ENCODE data around the gene PRICKLE2. TPM values are rescaled to one million over a fixed set of nuclear protein-coding genes. Genes with fewer than 3 reads are reported as not detected.

PRICKLE2 gene
- total and polyA plus RNA-seq, 2 donors = 1.0 to 1.2 TPM

DNA sequence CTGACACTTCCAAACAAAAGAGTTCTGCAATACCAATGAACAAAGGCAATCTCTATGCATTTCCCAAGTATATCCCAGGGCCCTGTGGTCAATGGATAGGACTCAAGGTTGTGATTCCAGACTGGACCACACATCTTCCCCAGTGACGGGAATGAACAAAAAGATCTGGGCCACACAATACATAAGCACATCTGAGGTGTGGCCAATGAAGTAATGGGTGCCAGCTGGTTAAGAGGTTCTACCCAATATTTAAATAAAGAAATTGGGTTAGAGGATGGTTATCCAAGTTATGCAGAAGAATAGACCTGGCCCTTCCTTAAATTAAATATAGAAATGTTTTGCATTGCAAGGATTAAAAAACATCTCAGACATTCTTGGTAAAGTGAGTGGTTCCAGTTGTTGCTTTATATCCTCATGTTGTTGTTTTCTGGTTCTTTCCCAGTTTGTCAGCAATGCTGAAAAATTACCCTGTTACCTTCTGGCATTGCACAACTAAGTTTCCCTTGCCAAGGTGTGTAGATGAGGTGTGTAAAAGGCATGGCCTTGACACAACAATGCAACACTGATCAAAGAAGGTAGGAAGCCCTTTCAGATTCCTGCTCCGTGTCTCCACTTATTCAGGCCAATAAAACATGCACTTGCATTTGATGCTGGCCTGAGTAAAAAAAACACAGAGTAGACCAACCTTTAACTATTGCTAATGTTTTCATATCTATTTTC, 86.5 kb downstream of the PRICKLE2 start:
- no peaks in the 10 kb centered on the region for H3K36me3 ChIP-seq (ENCODE audit: control insufficient read depth in 2 of 2, insufficient read depth in 2 of 2, low read length in 1 of 2)
- no peaks in the 10 kb centered on the region for H3K4me1 ChIP-seq (ENCODE audit: control insufficient read depth in 2 of 2, insufficient read depth in 2 of 2, low read length in 2 of 2)
- DNase-seq (ENCODE audit: low read depth in 6 of 9, low spot score in 9 of 9) = no peak
- H3K27ac ChIP-seq (ENCODE audit: low read depth in 1 of 2, low read length in 1 of 2) = no peak overlapping the region
- no peak overlapping the region for H3K4me3 ChIP-seq (ENCODE audit: low read length in 2 of 2)
- no peaks in the 10 kb centered on the region for H3K9me3 ChIP-seq (ENCODE audit: control insufficient read depth in 2 of 2, insufficient read depth in 1 of 2, low read length in 1 of 2)
- WGBS = 92% methylated on average over 2 of the region's 2 CpGs
- no peaks in the 10 kb centered on the region for H3K27me3 ChIP-seq (ENCODE audit: control insufficient read depth in 2 of 2, insufficient read depth in 1 of 2, low read length in 1 of 2)

DNA sequence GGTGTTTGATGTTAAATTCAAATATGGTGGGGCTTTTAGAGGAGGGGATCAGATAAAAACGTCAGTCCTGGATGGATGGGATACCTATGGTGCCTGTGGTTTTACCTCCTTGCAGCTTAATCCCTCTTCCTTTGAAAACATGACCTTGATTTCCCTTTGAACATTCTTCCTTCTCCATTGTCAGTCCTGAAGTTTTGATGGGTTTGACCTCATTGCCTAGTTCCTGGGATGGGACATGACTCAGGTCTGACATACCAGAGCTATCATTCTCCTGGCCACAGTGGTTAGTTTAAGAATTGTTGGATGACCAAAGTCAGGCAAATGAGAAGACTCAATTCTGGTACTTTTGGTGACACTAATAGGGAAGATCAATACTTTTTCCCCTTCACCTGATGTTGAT, 87.2 kb downstream of the PRICKLE2 start:
- no peaks in the 10 kb centered on the region for H3K9me3 ChIP-seq (ENCODE audit: control insufficient read depth in 2 of 2, insufficient read depth in 1 of 2, low read length in 1 of 2)
- H3K4me1 ChIP-seq (ENCODE audit: control insufficient read depth in 2 of 2, insufficient read depth in 2 of 2, low read length in 2 of 2) = no peaks in the 10 kb centered on the region
- no peak overlapping the region for H3K4me3 ChIP-seq (ENCODE audit: low read length in 2 of 2)
- no peak for DNase-seq (ENCODE audit: low read depth in 6 of 9, low spot score in 9 of 9)
- no peak overlapping the region for H3K27ac ChIP-seq (ENCODE audit: low read depth in 1 of 2, low read length in 1 of 2)
- WGBS = 72% methylated on average over 1 of the region's 1 CpG
- no peaks in the 10 kb centered on the region for H3K27me3 ChIP-seq (ENCODE audit: control insufficient read depth in 2 of 2, insufficient read depth in 1 of 2, low read length in 1 of 2)
- H3K36me3 ChIP-seq (ENCODE audit: control insufficient read depth in 2 of 2, insufficient read depth in 2 of 2, low read length in 1 of 2) = no peaks in the 10 kb centered on the region

DNA sequence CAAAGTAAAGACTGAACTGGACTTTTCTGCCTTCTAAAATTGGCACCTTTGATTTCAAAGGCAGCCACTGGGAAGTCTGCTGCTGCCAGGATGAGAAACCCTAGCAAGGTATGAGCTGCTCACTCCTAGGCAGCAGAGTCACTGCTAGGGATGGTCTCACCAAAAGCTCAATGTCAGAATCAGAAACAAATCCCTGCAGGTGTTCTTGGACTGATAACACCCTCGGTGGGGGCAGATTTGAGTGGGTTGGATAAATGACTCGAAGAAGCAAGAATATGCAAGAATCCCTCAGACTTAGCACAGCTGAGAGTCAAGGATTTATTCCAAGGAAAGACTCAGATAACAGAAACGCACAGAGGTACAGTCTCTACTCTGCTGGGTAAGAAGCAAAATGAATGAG, 90.4 kb downstream of the PRICKLE2 start:
- DNase-seq (ENCODE audit: low read depth in 6 of 9, low spot score in 9 of 9) = no peak
- no peaks in the 10 kb centered on the region for H3K27me3 ChIP-seq (ENCODE audit: control insufficient read depth in 2 of 2, insufficient read depth in 1 of 2, low read length in 1 of 2)
- H3K4me1 ChIP-seq (ENCODE audit: control insufficient read depth in 2 of 2, insufficient read depth in 2 of 2, low read length in 2 of 2) = no peaks in the 10 kb centered on the region
- no peaks in the 10 kb centered on the region for H3K9me3 ChIP-seq (ENCODE audit: control insufficient read depth in 2 of 2, insufficient read depth in 1 of 2, low read length in 1 of 2)
- no peak overlapping the region for H3K27ac ChIP-seq (ENCODE audit: low read depth in 1 of 2, low read length in 1 of 2)
- no peaks in the 10 kb centered on the region for H3K36me3 ChIP-seq (ENCODE audit: control insufficient read depth in 2 of 2, insufficient read depth in 2 of 2, low read length in 1 of 2)
- no peak overlapping the region for H3K4me3 ChIP-seq (ENCODE audit: low read length in 2 of 2)
- 84% methylated on average over 3 of the region's 3 CpGs for whole genome bisulfite sequencing

DNA sequence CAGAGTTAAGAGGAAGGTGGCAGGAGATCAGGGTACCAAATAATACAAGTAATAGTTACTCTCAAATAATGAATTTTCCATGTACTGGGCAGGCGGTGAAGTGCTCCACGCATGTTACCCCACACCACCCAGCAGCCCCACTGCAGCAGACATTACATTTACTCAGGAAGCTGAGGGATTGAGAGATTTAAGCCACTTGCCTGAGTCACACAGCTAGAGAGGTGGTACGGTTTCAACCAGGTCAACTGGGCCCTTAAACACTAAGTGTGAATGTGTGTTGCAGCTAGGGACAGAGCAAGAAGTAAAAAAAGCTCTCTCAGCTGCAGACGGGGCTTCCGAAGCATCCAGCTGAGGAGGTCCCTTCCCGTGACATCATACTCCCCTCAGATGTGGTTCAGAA, 91.3 kb downstream of the PRICKLE2 start:
- no peak overlapping the region for H3K4me3 ChIP-seq (ENCODE audit: low read length in 2 of 2)
- H3K9me3 ChIP-seq (ENCODE audit: control insufficient read depth in 2 of 2, insufficient read depth in 1 of 2, low read length in 1 of 2) = no peaks in the 10 kb centered on the region
- WGBS = 94% methylated on average over 6 of the region's 6 CpGs
- no peaks in the 10 kb centered on the region for H3K4me1 ChIP-seq (ENCODE audit: control insufficient read depth in 2 of 2, insufficient read depth in 2 of 2, low read length in 2 of 2)
- H3K27me3 ChIP-seq (ENCODE audit: control insufficient read depth in 2 of 2, insufficient read depth in 1 of 2, low read length in 1 of 2) = no peaks in the 10 kb centered on the region
- no peak overlapping the region for H3K27ac ChIP-seq (ENCODE audit: low read depth in 1 of 2, low read length in 1 of 2)
- H3K36me3 ChIP-seq (ENCODE audit: control insufficient read depth in 2 of 2, insufficient read depth in 2 of 2, low read length in 1 of 2) = no peaks in the 10 kb centered on the region
- DNase-seq (ENCODE audit: low read depth in 6 of 9, low spot score in 9 of 9) = no peak

DNA sequence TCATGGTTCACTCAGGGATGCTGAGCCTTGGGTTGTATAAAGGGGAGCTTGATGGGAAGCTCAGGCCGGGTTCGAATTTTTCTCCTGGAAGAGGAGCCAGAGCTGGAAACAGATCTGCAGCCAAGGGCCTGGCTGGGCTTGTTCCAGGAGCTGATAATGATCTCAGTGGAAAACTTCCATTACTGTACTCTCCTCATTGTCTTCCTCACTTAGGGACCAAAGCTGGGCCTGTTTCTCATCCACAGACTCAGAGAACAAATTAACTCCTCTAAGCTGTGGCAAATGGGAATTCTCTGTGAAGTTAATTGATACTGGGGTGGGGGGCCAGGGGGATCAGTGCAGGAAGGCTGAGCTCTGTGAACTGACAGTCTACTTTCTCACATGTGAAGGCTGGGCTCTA, 92.0 kb downstream of the PRICKLE2 start:
- no peak overlapping the region for H3K27ac ChIP-seq (ENCODE audit: low read depth in 1 of 2, low read length in 1 of 2)
- no peak for DNase-seq (ENCODE audit: low read depth in 6 of 9, low spot score in 9 of 9)
- H3K9me3 ChIP-seq (ENCODE audit: control insufficient read depth in 2 of 2, insufficient read depth in 1 of 2, low read length in 1 of 2) = no peaks in the 10 kb centered on the region
- no peak overlapping the region for H3K4me3 ChIP-seq (ENCODE audit: low read length in 2 of 2)
- no peaks in the 10 kb centered on the region for H3K27me3 ChIP-seq (ENCODE audit: control insufficient read depth in 2 of 2, insufficient read depth in 1 of 2, low read length in 1 of 2)
- no peaks in the 10 kb centered on the region for H3K36me3 ChIP-seq (ENCODE audit: control insufficient read depth in 2 of 2, insufficient read depth in 2 of 2, low read length in 1 of 2)
- H3K4me1 ChIP-seq (ENCODE audit: control insufficient read depth in 2 of 2, insufficient read depth in 2 of 2, low read length in 2 of 2) = no peaks in the 10 kb centered on the region
- WGBS = 85% methylated on average over 2 of the region's 2 CpGs

DNA sequence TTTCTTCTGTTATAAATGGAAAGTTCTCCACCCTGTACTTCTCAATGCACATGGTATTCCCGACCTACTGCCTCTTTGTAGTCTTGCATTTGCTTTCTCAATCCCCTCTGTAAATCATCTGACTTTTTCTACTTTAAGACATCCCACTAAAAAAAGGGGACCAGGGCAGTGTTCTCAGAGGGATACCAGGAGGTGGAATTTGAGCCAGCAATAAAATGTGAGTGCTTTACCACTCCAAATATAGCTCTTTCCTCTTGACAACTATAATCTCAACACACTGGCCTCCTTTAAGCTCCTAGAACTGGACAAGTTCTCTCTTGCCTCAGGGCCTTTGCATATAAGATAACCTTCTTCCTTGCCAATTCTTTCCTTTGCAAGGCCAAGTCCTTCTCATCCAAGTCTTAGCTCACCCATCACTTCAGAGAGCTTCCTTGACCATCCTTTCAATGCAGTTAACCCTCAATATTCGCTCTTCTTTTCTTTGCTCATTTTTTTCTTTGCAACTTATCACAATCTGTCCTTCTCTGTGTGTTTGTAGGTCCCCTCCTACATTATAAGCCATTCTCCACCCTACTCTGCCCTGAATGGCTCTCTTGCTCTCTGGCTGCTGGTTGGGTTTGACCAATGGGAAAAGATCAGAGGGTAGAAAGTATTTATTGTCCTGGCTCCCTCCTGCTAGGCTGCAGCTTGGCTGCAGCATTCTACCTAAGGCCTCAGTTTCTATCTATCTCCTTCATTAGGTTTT, 93.4 kb downstream of the PRICKLE2 start:
- Histone ChIP-seq H3K4me3 (ENCODE audit: low read length in 2 of 2) (no peak overlapping the region), H3K4me1 (ENCODE audit: control insufficient read depth in 2 of 2, insufficient read depth in 2 of 2, low read length in 2 of 2) (no peaks in the 10 kb centered on the region), H3K36me3 (ENCODE audit: control insufficient read depth in 2 of 2, insufficient read depth in 2 of 2, low read length in 1 of 2) (no peaks in the 10 kb centered on the region), H3K9me3 (ENCODE audit: control insufficient read depth in 2 of 2, insufficient read depth in 1 of 2, low read length in 1 of 2) (no peaks in the 10 kb centered on the region), H3K27me3 (ENCODE audit: control insufficient read depth in 2 of 2, insufficient read depth in 1 of 2, low read length in 1 of 2) (no peaks in the 10 kb centered on the region), H3K27ac (ENCODE audit: low read depth in 1 of 2, low read length in 1 of 2) (no peak overlapping the region)
- 87% methylated on average over 2 of the region's 2 CpGs for WGBS
- no peak for DNase-seq (ENCODE audit: low read depth in 6 of 9, low spot score in 9 of 9)

DNA sequence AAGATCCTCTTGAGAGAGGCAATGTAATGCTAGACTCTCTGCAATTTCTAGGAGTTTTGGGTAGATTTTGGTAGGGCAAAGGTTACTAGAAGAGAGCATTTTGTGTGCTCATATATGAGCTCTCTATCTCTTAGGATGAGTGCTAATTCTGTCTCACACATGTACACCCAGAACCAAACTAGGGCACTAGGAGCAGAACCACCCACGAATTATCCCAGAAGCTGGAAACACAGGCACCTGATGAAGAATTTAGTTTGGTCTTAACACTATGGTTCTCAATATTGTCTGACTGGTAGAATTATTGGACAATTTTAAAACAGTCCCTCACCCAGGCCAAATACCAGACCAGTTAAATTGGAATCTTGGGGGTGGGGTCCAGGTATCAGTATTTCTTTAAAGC, 94.8 kb downstream of the PRICKLE2 start:
- DNase-seq (ENCODE audit: low read depth in 6 of 9, low spot score in 9 of 9) = no peak
- no peak overlapping the region for H3K4me3 ChIP-seq (ENCODE audit: low read length in 2 of 2)
- no peaks in the 10 kb centered on the region for H3K9me3 ChIP-seq (ENCODE audit: control insufficient read depth in 2 of 2, insufficient read depth in 1 of 2, low read length in 1 of 2)
- WGBS = 89% methylated on average over 1 of the region's 1 CpG
- no peaks in the 10 kb centered on the region for H3K4me1 ChIP-seq (ENCODE audit: control insufficient read depth in 2 of 2, insufficient read depth in 2 of 2, low read length in 2 of 2)
- no peaks in the 10 kb centered on the region for H3K27me3 ChIP-seq (ENCODE audit: control insufficient read depth in 2 of 2, insufficient read depth in 1 of 2, low read length in 1 of 2)
- H3K36me3 ChIP-seq (ENCODE audit: control insufficient read depth in 2 of 2, insufficient read depth in 2 of 2, low read length in 1 of 2) = no peaks in the 10 kb centered on the region
- H3K27ac ChIP-seq (ENCODE audit: low read depth in 1 of 2, low read length in 1 of 2) = no peak overlapping the region

DNA sequence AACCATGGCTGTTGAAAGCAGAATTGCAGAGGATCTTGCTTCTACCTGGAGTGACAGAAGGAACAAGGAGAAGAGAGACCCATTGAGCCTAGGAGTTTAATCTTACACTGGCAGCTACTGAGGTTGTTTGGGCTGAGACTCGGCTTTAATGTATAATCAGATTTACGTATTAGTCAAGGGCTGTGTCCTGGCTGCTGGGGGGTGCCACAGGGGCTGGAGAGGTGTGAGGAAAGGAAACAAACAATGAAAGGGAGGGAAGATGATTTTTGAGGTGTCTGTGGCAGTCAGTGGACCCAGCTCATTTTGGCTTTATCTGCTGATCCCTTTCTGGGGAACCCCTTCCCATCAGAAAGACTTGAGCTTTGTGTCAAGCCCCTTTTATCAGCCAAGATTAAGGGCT, 95.7 kb downstream of the PRICKLE2 start:
- no peaks in the 10 kb centered on the region for H3K27me3 ChIP-seq (ENCODE audit: control insufficient read depth in 2 of 2, insufficient read depth in 1 of 2, low read length in 1 of 2)
- no peak overlapping the region for H3K4me3 ChIP-seq (ENCODE audit: low read length in 2 of 2)
- 93% methylated on average over 2 of the region's 2 CpGs for WGBS
- no peaks in the 10 kb centered on the region for H3K36me3 ChIP-seq (ENCODE audit: control insufficient read depth in 2 of 2, insufficient read depth in 2 of 2, low read length in 1 of 2)
- H3K4me1 ChIP-seq (ENCODE audit: control insufficient read depth in 2 of 2, insufficient read depth in 2 of 2, low read length in 2 of 2) = no peaks in the 10 kb centered on the region
- no peaks in the 10 kb centered on the region for H3K9me3 ChIP-seq (ENCODE audit: control insufficient read depth in 2 of 2, insufficient read depth in 1 of 2, low read length in 1 of 2)
- no peak for DNase-seq (ENCODE audit: low read depth in 6 of 9, low spot score in 9 of 9)
- H3K27ac ChIP-seq (ENCODE audit: low read depth in 1 of 2, low read length in 1 of 2) = no peak overlapping the region

DNA sequence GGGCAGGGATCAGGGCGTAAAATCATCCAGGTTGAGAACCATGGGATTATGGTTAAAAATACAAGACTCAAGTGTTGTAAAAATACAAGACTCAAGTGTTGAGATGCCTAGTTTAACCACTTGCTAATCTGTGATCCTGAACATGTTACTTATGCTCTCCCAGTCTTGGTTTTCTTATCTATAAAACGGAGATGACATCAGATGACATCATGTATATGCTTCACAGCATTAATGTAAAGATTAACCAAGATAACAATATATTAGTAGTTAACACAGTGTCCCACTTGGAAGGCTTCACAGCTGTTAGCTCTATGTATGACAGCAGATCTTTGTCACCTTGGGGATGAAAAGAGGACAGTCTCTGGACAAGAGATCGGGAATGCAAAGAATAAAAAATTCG, 96.2 kb downstream of the PRICKLE2 start:
- H3K36me3 ChIP-seq (ENCODE audit: control insufficient read depth in 2 of 2, insufficient read depth in 2 of 2, low read length in 1 of 2) = no peaks in the 10 kb centered on the region
- no peak for DNase-seq (ENCODE audit: low read depth in 6 of 9, low spot score in 9 of 9)
- no peak overlapping the region for H3K4me3 ChIP-seq (ENCODE audit: low read length in 2 of 2)
- no peaks in the 10 kb centered on the region for H3K4me1 ChIP-seq (ENCODE audit: control insufficient read depth in 2 of 2, insufficient read depth in 2 of 2, low read length in 2 of 2)
- no peaks in the 10 kb centered on the region for H3K27me3 ChIP-seq (ENCODE audit: control insufficient read depth in 2 of 2, insufficient read depth in 1 of 2, low read length in 1 of 2)
- WGBS = 79% methylated on average over 4 of the region's 4 CpGs
- no peaks in the 10 kb centered on the region for H3K9me3 ChIP-seq (ENCODE audit: control insufficient read depth in 2 of 2, insufficient read depth in 1 of 2, low read length in 1 of 2)
- H3K27ac ChIP-seq (ENCODE audit: low read depth in 1 of 2, low read length in 1 of 2) = no peak overlapping the region
